MCF 10A (cell line): ENCODE data around the gene S100PBP. TPM values are rescaled to one million over a fixed set of nuclear protein-coding genes. Genes with fewer than 3 reads are reported as not detected.
"Not testable (repeated sequence)": the region's sequence is repeated elsewhere in the genome, so short reads cannot be mapped to it uniquely, and the experiment has no call there.

Experiments
- BruUV-seq: library from RNA; stranded (reverse); fragments of 400-500 nt; replicated peaks from 2 replicates; lab custom pipeline; 2021; lab: Mats Ljungman, UMichigan
- CTCF ChIA-PET: fragments of 300-600 bp; sonication (Branson Sonifier 250); formaldehyde crosslinking; extraction: SDS; loops from one replicate; lab custom pipeline; 2021; ENCODE audit warnings: antibody characterized with exemption, inconsistent platforms; lab: Yijun Ruan, JAX
- POLR2A ChIA-PET: fragments of 300-600, 350-650 bp; sonication (Branson Sonifier 250); formaldehyde crosslinking; extraction: SDS; loops from one replicate; lab custom pipeline; 2020; ENCODE audit warnings: antibody characterized with exemption, inconsistent platforms; lab: Yijun Ruan, JAX
- DNase-seq: peaks from one replicate; pipeline ENCODE4 v3.0.0-alpha.2; 2018; ENCODE audit not compliant: unreplicated experiment
- H3K27ac Mint-ChIP-seq: one replicate; pipeline ENCODE4 v1.8.0; 2022; ENCODE audit warnings: mild to moderate bottlenecking, low read depth, mixed read lengths; ENCODE audit not compliant: unreplicated experiment
- H3K27me3 Mint-ChIP-seq: one replicate; pipeline ENCODE4 v1.8.0; 2022; ENCODE audit warnings: mixed read lengths; ENCODE audit not compliant: insufficient read depth, unreplicated experiment
- H3K36me3 Mint-ChIP-seq: one replicate; pipeline ENCODE4 v1.8.0; 2022; ENCODE audit warnings: mild to moderate bottlenecking, moderate library complexity, mixed read lengths; ENCODE audit not compliant: insufficient read depth, unreplicated experiment
- H3K4me1 Mint-ChIP-seq: one replicate; pipeline ENCODE4 v1.8.0; 2022; ENCODE audit warnings: mixed read lengths; ENCODE audit not compliant: insufficient read depth, unreplicated experiment
- H3K4me3 Mint-ChIP-seq: one replicate; pipeline ENCODE4 v1.8.0; 2022; ENCODE audit warnings: mild to moderate bottlenecking, moderate library complexity, mixed read lengths; ENCODE audit not compliant: unreplicated experiment
- H3K9me3 Mint-ChIP-seq: one replicate; pipeline ENCODE4 v1.8.0; 2022; ENCODE audit warnings: mixed read lengths; ENCODE audit not compliant: unreplicated experiment
- intact Hi-C: fragments of 100-400 bp; cut with micrococcal nuclease; formaldehyde crosslinking; loops from 2 replicates; pipeline ENCODE4 v1.14.1; 2022
- total RNA-seq: library from RNA; stranded (reverse); gene quantifications from 2 replicates; pipeline ENCODE4 v1.2.3, GENCODE V29; 2022
- TF ChIP-seq, protein P1 (sequence below): fragments of 200-600 bp; IDR thresholded peaks from one replicate; pipeline ENCODE4 v1.8.0; 2022; ENCODE audit warnings: antibody characterized with exemption, mild to moderate bottlenecking; ENCODE audit not compliant: unreplicated experiment

The S100PBP gene
- total RNA-seq, 1 experiment from 2014 or later = 24.4 TPM

DNA sequence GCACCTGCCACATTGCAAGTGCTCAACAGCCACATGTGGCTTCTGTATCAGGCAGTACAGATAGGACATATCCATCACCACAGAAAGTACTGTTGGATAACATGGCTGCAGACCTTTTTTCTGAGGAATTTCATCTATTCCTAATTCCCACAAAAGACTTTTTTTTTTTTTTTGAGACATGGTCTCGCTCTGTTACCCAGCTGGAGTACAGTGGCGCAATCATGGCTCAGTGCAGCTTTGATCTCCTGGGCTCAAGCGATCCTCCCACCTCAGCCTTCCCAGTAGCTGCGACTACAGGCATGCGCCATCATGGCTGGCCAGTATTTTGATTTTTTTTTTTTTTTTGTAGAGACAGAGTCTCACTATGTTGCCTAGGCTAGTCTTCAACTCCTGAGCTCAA, 33.6 kb upstream of the S100PBP start:
- H3K27ac Mint-ChIP-seq = peak overlapping the region; percentile 35
- no peak overlapping the region for H3K4me3 Mint-ChIP-seq
- no peaks in the 10 kb centered on the region for H3K9me3 Mint-ChIP-seq
- no TSS peak for BruUV-seq
- peaks cover 98% of the 10 kb centered on the region for H3K36me3 Mint-ChIP-seq
- H3K4me1 Mint-ChIP-seq = peaks cover 10% of the 10 kb centered on the region
- CTCF ChIA-PET = interaction anchor here (0.6 to 18.4 kb wide), 3 partner anchors 8 to 71 kb away, joined by 3 to 418 read pairs (median 4); no protein-coding TSS in a partner anchor
- intact Hi-C loops = loop anchor here (10.0 kb wide), 1 partner anchor 301 kb away; the partner anchor contains the start of gene AZIN2
- H3K27me3 Mint-ChIP-seq = no peaks in the 10 kb centered on the region
- no peak for DNase-seq
- POLR2A ChIA-PET = interaction anchor here (1.1 to 2.6 kb wide), 2 partner anchors 22 to 34 kb away, joined by 4 to 10 read pairs; partner anchors contain the start of genes S100PBP and YARS1
- TF ChIP-seq, protein P1, sequence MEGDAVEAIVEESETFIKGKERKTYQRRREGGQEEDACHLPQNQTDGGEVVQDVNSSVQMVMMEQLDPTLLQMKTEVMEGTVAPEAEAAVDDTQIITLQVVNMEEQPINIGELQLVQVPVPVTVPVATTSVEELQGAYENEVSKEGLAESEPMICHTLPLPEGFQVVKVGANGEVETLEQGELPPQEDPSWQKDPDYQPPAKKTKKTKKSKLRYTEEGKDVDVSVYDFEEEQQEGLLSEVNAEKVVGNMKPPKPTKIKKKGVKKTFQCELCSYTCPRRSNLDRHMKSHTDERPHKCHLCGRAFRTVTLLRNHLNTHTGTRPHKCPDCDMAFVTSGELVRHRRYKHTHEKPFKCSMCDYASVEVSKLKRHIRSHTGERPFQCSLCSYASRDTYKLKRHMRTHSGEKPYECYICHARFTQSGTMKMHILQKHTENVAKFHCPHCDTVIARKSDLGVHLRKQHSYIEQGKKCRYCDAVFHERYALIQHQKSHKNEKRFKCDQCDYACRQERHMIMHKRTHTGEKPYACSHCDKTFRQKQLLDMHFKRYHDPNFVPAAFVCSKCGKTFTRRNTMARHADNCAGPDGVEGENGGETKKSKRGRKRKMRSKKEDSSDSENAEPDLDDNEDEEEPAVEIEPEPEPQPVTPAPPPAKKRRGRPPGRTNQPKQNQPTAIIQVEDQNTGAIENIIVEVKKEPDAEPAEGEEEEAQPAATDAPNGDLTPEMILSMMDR = no peak

- peaks cover 98% of the 10 kb centered on the region for H3K36me3 Mint-ChIP-seq
- no peak overlapping the region for H3K27ac Mint-ChIP-seq
- H3K4me1 Mint-ChIP-seq = peaks cover 10% of the 10 kb centered on the region
- H3K9me3 Mint-ChIP-seq = no peaks in the 10 kb centered on the region
- POLR2A ChIA-PET = interaction anchor here (2.6 kb wide), 1 partner anchor 33 kb away, joined by 10 read pairs; the partner anchor contains the start of genes S100PBP and YARS1
- BruUV-seq = no TSS peak
- no peak overlapping the region for H3K4me3 Mint-ChIP-seq
- TF ChIP-seq, protein P1 = no peak
- intact Hi-C loops = loop anchor here (10.0 kb wide), 1 partner anchor 300 kb away; the partner anchor contains the start of gene AZIN2
- no peak for DNase-seq
- H3K27me3 Mint-ChIP-seq = no peaks in the 10 kb centered on the region
- CTCF ChIA-PET = interaction anchor here (0.5 to 18.4 kb wide), 2 partner anchors 64 to 72 kb away, joined by 5 to 418 read pairs; no protein-coding TSS in a partner anchor
These were observed 32.6 kb upstream of the S100PBP start for GRCh38 chr1:32784817-32785216.

GRCh38 chr1:32786856-32787255, 30.6 kb upstream of the S100PBP start:
- TF ChIP-seq, protein P1 = no peak
- POLR2A ChIA-PET = interaction anchor here (0.7 to 1.4 kb wide), 5 partner anchors 13 to 135 kb away, joined by 3 to 5 read pairs (median 4); partner anchors contain the start of gene RBBP4

GRCh38 chr1:32789356-32789755, 28.1 kb upstream of the S100PBP start:
- DNase-seq = peak; percentile 90
- not testable (repeated sequence) for H3K9me3 Mint-ChIP-seq, H3K4me3 Mint-ChIP-seq, BruUV-seq, H3K27me3 Mint-ChIP-seq
- intact Hi-C loops = loop anchor here (10.0 kb wide), 1 partner anchor 295 kb away; the partner anchor contains the start of gene AZIN2
- Mint-ChIP-seq H3K4me1 (peaks cover 12% of the 10 kb centered on the region), H3K36me3 (peaks cover 98% of the 10 kb centered on the region), H3K27ac (peak overlapping the region; percentile 42)
- POLR2A ChIA-PET = interaction anchor here (0.6 to 2.1 kb wide), 15 partner anchors 9 to 267 kb away, joined by 3 to 18 read pairs (median 4); partner anchors contain the start of genes S100PBP and YARS1
- CTCF ChIA-PET = interaction anchor here (0.5 to 1.2 kb wide), 4 partner anchors 14 to 83 kb away, joined by 3 to 5 read pairs (median 4); no protein-coding TSS in a partner anchor

More at GRCh38 chr1:32786856-32787255, 30.6 kb upstream of the S100PBP start:
- no peaks in the 10 kb centered on the region for H3K27me3 Mint-ChIP-seq
- H3K4me3 Mint-ChIP-seq = no peak overlapping the region
- CTCF ChIA-PET = interaction anchor here (0.9 to 1.2 kb wide), 2 partner anchors 14 to 24 kb away, joined by 3 to 11 read pairs; no protein-coding TSS in a partner anchor
- peaks cover 2% of the 10 kb centered on the region for H3K4me1 Mint-ChIP-seq
- peaks cover 99% of the 10 kb centered on the region for H3K36me3 Mint-ChIP-seq
- intact Hi-C loops = loop anchor here (10.0 kb wide), 1 partner anchor 298 kb away; the partner anchor contains the start of gene AZIN2
- H3K27ac Mint-ChIP-seq = no peak overlapping the region
- no peaks in the 10 kb centered on the region for H3K9me3 Mint-ChIP-seq
- BruUV-seq = no TSS peak
- no peak for DNase-seq
